ENCODE measurements around the gene PCMTD2. TPM values are rescaled to one million over a fixed set of nuclear protein-coding genes. Genes with fewer than 3 reads are reported as not detected.

PCMTD2 gene
- total RNA-seq, 1 experiment from 2014 or later, result 52.0 TPM

GRCh38 chr20:64225828-64226598 lies 29.5 kb upstream of the PCMTD2 start:
- H2BK20ac ChIP-seq (ENCODE audit: low read depth, low read length, poor library complexity, severe bottlenecking), result no peak overlapping the region
- no peaks in the 10 kb centered on the region for H3K79me2 ChIP-seq (ENCODE audit: insufficient read depth, low read length)
- peaks cover 12 to 21% of the 10 kb centered on the region in 2 experiments for H3K4me1 Mint-ChIP-seq
- peaks cover 3% of the 10 kb centered on the region; the same call in 1 of the 2 replicates for H3K4me1 ChIP-seq (ENCODE audit: insufficient read depth, low read length)
- H3K18ac ChIP-seq (ENCODE audit: insufficient read length, low read depth, low read length), result no peak overlapping the region
- no peaks in the 10 kb centered on the region for H4K20me1 ChIP-seq (ENCODE audit: control insufficient read depth, insufficient read depth, insufficient read length)
- no peaks in the 10 kb centered on the region for H3K23me2 ChIP-seq (ENCODE audit: insufficient read length, low read depth, low read length, poor library complexity, severe bottlenecking)
- H2BK120ac ChIP-seq (ENCODE audit: low read depth, low read length, poor library complexity, severe bottlenecking), result no peak overlapping the region
- H4K8ac ChIP-seq (replicated peaks; ENCODE audit: insufficient read length, low read depth, low read length), result no peak overlapping the region
- H2BK12ac ChIP-seq (ENCODE audit: insufficient read length, low read depth, low read length), result no peak overlapping the region
- H3K9me3 Mint-ChIP-seq, result no peaks in the 10 kb centered on the region
- no CpG with 5 or more reads among the region's 14 CpGs for WGBS (ENCODE audit: extremely low coverage, insufficient read length, low lambda C conversion rate)
- H4K5ac ChIP-seq (ENCODE audit: insufficient read length, low read depth, low read length), result no peak overlapping the region
- no peaks in the 10 kb centered on the region for H3K79me1 ChIP-seq (ENCODE audit: insufficient read depth, low read depth, low read length, poor library complexity, severe bottlenecking)
- no peaks in the 10 kb centered on the region for H3K27me3 ChIP-seq (ENCODE audit: insufficient read depth, low read length)
- TF ChIP-seq CTCF (conservative IDR thresholded peaks at IDR 0.05), result no peak
- peaks cover 5% of the 10 kb centered on the region for H3K27me3 Mint-ChIP-seq (ENCODE audit: low read depth)
- H3K27ac ChIP-seq (ENCODE audit: insufficient read length, low read depth, low read length), result no peak overlapping the region
- no peak overlapping the region for H4K91ac ChIP-seq (ENCODE audit: insufficient read length, low read depth, low read length)
- H3K36me3 Mint-ChIP-seq (ENCODE audit: insufficient read depth in 1 of 3, low read depth in 3 of 3), result peaks cover 0 to 1% (median 0%) of the 10 kb centered on the region in 3 experiments; a peak in 1 of 7 replicates
- H3K4me2 ChIP-seq (ENCODE audit: insufficient read depth, insufficient read length, low read length), result no peak overlapping the region
- H2AK5ac ChIP-seq (ENCODE audit: insufficient read length, low read length), result no peak overlapping the region
- no peak overlapping the region for H3K4me3 Mint-ChIP-seq
- no peak overlapping the region for H3K4ac ChIP-seq (ENCODE audit: low read depth, low read length)
- H3K23ac ChIP-seq (ENCODE audit: insufficient read length, low read depth, low read length), result no peak overlapping the region
- no peak overlapping the region for H3K9ac ChIP-seq (ENCODE audit: extremely low read depth, insufficient read length, low read length)
- DNase-seq, result no peak
- no peak overlapping the region for H3T11ph ChIP-seq (ENCODE audit: low read length)
- H2AFZ ChIP-seq (ENCODE audit: low read length), result no peak overlapping the region
- H2BK5ac ChIP-seq (ENCODE audit: insufficient read length, low read length), result no peak overlapping the region
- no peak overlapping the region for H3K56ac ChIP-seq (ENCODE audit: insufficient read length, low read depth, low read length)
- no peaks in the 10 kb centered on the region for H3K9me3 ChIP-seq (ENCODE audit: control insufficient read depth, low read depth, low read length)
- H2BK15ac ChIP-seq (ENCODE audit: low read depth, low read length), result no peak overlapping the region
- peak overlapping the region in 1 of 3 experiments; percentile 65; a peak in 2 of 7 replicates for H3K27ac Mint-ChIP-seq
- H3K14ac ChIP-seq (ENCODE audit: insufficient read depth, low read length), result no peak overlapping the region
